GM12873 (cell line): Measurements from ENCODE around the gene TMEM163.

Experiments
- TF ChIP-seq, protein P1 (sequence below): IDR thresholded peaks from 2 replicates; pipeline ENCODE4 v1.5.1; 2012; ENCODE audit warnings: low read depth, mild to moderate bottlenecking, moderate library complexity, low read length, control low read depth; ENCODE audit not compliant: insufficient read depth; ENCODE audit errors: missing control alignments

The TMEM163 gene

DNA sequence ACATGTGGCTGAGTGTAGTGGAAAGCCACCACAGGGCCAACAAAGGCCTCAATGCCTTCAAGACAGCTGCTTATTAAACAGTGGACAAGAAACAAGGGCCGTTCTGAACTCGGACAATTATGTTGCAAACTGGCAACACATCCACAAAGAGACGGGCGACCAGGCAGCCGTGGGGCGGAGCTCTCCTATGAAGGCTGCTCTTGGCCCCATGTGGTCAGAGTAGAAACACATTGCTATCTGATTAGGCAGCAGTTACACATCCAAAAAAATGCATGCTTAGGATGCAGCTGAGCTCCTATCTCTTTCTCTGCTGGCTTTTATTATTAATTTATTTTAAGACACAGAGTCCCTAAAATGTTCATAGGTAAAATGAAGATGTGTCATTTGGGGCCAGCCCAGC, 163.4 kb downstream of the TMEM163 start:
- TF ChIP-seq, protein P1, sequence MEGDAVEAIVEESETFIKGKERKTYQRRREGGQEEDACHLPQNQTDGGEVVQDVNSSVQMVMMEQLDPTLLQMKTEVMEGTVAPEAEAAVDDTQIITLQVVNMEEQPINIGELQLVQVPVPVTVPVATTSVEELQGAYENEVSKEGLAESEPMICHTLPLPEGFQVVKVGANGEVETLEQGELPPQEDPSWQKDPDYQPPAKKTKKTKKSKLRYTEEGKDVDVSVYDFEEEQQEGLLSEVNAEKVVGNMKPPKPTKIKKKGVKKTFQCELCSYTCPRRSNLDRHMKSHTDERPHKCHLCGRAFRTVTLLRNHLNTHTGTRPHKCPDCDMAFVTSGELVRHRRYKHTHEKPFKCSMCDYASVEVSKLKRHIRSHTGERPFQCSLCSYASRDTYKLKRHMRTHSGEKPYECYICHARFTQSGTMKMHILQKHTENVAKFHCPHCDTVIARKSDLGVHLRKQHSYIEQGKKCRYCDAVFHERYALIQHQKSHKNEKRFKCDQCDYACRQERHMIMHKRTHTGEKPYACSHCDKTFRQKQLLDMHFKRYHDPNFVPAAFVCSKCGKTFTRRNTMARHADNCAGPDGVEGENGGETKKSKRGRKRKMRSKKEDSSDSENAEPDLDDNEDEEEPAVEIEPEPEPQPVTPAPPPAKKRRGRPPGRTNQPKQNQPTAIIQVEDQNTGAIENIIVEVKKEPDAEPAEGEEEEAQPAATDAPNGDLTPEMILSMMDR = no peak

DNA sequence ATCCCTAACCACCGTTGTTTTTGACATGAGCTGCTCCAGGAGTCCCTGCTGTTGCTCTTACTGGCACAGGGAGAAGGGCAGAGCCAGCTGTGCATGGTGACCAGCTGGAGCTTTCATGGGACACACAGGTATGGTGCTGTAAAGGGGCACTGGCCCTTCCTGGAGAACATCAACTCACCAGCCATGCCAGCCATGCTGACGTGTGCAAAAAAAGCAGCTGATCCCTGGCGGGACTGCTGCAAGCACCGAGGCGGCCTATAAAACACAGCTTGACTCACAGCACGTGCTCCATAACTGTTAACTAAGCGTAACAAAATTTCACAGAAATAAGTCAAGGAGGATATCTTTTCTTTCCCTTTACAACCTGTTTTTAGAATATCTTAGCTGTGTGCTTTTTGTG, 165.1 kb downstream of the TMEM163 start:
- TF ChIP-seq, protein P1 = no peak

DNA sequence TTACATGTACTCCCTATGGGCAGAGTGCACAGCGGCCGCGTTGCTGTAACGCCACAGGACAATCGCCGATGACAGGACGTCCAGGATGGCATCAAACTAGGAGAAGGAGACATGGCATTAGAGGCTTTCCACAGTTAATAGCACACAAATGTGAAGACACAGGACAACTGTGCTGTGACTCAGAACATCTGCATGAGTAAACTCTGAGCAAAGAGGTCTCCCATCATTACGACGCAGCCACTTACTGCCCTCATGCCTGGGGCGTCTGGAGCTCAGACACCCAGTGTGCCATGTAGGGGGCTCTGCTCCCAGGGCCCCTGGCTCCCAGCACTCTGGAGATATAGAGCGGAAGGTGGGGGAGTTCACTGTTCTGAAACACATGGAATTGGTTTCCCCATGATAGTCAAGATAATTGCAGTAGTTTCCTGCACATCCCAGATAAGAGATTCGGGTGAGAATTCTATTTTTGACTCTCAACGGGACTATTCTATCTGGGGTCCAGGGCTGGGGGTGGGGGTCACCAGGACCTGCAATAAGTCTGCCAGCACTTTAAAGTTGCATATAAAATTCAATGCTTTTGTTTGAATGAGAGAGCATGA, 168.1 kb downstream of the TMEM163 start:
- TF ChIP-seq, protein P1 = no peak

DNA sequence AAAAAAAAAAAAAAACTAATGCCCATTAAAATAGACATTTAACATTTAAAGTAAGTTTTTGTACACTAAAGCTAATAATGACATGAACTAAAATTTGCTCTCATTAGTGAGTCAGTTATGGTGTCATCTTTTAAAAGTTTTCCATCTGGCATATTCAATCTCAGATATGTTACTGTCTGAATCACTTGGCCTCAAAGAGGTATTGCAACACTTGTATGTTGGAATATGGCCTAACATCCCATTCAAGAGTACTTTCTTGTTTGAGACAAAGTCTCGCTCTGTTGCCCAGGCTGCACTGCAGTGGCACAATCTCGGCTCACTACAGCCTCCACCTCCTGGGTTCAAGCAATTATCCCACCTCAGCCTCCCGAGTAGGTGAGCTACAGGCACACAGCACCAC, 169.7 kb downstream of the TMEM163 start:
- TF ChIP-seq, protein P1 = no peak

DNA sequence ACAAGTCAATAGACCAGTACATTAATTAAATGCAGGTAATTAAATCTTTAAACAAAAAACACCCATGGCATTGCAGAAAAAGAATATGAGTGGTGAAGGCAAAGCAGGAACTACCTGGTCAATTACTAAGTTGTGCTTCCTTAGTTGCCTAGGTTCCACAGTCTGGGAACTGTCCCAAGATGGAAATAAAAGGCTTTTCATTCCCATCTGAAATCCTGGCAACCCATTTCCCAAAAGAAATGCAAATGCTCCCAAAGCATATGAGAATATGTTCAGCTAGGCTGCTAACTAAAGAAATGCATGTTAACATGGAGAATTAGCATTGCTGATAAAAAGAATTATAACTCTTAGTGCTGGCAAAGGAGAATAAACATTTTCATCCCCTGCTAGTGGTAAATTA, 177.8 kb downstream of the TMEM163 start:
- TF ChIP-seq, protein P1 = no peak

DNA sequence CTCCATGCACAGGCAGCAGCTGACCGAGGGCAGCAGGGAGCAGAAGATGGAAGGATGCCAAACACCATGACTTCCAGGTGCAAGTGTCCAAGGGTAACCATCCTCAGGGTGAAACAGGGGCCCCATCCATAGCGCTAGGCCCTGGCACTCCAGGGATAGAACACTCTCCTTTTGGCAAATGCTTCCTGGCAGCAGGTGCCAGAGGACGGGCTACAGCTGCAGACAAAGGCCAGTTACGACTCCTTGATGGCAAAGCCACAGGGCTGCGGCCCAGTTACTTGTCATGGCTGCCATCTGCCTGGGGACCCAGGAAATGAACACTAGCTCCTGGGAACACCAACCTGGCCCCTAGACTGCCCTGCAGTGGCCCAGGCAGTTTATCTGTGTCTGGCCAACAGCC, 178.8 kb downstream of the TMEM163 start:
- TF ChIP-seq, protein P1 = no peak

DNA sequence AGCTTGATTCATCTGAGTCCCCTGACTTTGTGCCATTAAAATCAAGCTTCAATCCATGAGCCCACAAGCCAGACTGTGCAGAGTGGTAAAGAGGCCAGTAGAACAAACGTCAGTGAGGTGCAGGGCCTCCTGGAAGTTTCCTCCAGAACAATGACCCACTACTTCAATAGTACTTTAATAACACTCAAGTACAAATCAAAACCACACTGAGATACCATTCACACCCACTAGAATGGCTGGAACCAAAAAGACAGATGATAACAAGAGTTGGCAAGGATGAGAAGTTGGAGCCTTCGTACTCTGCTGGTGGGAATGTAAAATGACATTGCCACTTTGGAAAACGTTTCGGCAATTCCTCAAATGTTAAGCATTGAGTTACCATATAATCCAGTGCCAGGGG, 181.1 kb downstream of the TMEM163 start:
- TF ChIP-seq, protein P1 = no peak
